Psoas muscle (tissue), 8 donors: Measurements from ENCODE around the gene MASP1. TPM values are rescaled to one million over a fixed set of nuclear protein-coding genes. Genes with fewer than 3 reads are reported as not detected.
"Not testable (repeated sequence)": the region's sequence is repeated elsewhere in the genome, so short reads cannot be mapped to it uniquely, and the experiment has no call there.

ENCODE experiments used
- ATAC-seq, 4 donors: fragments of 200-7000 bp; cut with Tn5 transposase; one replicate each; pipeline ENCODE4 v1.9.1; 2020; ENCODE audit warnings: moderate library complexity in 3 of 4, mild to moderate bottlenecking in 2 of 4
- DNase-seq, 2 donors: peaks; one replicate each; pipeline ENCODE4 v3.0.0-alpha.2; 2020
- H3K27ac ChIP-seq: fragments of 200-600 bp; one replicate; pipeline ENCODE4 v1.8.0; 2022
- H3K27me3 ChIP-seq, 3 donors: fragments of 200-600 bp in 1 of 3; one replicate each; pipeline versions ENCODE4 v1.6.1 to v1.8.0; 2013 to 2022; ENCODE audit warnings: low read length in 2 of 3, mild to moderate bottlenecking in 2 of 3, moderate library complexity in 1 of 3; ENCODE audit not compliant: insufficient read depth in 3 of 3
- H3K36me3 ChIP-seq, 2 donors: fragments of 200-600 bp in 1 of 2; one replicate each; pipeline versions ENCODE4 v1.6.1 to v1.8.0; 2013 to 2022; ENCODE audit warnings: low read depth in 1 of 2, mild to moderate bottlenecking in 1 of 2, moderate library complexity in 1 of 2; ENCODE audit not compliant: insufficient read depth in 1 of 2
- H3K4me1 ChIP-seq: fragments of 200-600 bp; one replicate; pipeline ENCODE4 v1.8.0; 2022
- H3K4me3 ChIP-seq: fragments of 200-600 bp; one replicate; pipeline ENCODE4 v1.8.0; 2022; ENCODE audit warnings: mild to moderate bottlenecking
- H3K9me3 ChIP-seq: fragments of 200-600 bp; one replicate; pipeline ENCODE4 v1.8.0; 2022
- CTCF ChIP-seq: fragments of 200-600 bp; IDR thresholded peaks from one replicate; pipeline ENCODE4 v1.8.0; 2022; ENCODE audit warnings: antibody characterized with exemption
- WGBS, 3 donors: extraction: QIAGEN DNeasy Blood & Tissue Kit; methylation state at CpG; one replicate each; pipeline versions ENCODE4 v1.1.6 to v1.1.7; 2013; 5-methylcytosine and 5-hydroxymethylcytosine counted together
- intact Hi-C, 2 donors: fragments of 100-400 bp; cut with DNase I; formaldehyde crosslinking; loops; one replicate each; pipeline versions ENCODE4 v1.11.0 to v1.14.2; 2022
- polyA plus RNA-seq, 3 donors: library from polyadenylated mRNA; stranded (reverse); fragments of 200-250 nt; gene quantifications; one replicate each; pipeline ENCODE4 v1.2.3, GENCODE V29; 2013
- total RNA-seq, 4 donors: library from RNA; stranded (reverse); fragmentation: NEBNext Ultra II Directional in 2 of 4; extraction: Animal tissue kit (Norgen Biotek cat#: 25700) in 2 of 4; gene quantifications; one replicate each; pipeline versions ENCODE4 v1.2.1 to v1.2.4, GENCODE V29; 2021 to 2023
- donor health status: healthy with polysubstance abuse.
- donor health status: DM: no; HTN: no; CAD: no; lungs with moderate emphysema.
- donor health status: Bipolar disorder and iron deficiency.
- donor health status: healthy.
- donor health status: DM: yes; HTN: yes; CAD: no.
- donor health status: DM: no; HTN: no; CAD: no.
- donor health status: DM: no; HTN: no; CAD: no.
- donor health status: DM: yes; HTN: yes; CAD: no.

MASP1 gene
- total and polyA plus RNA-seq, 7 donors: 0.66 to 8.1 (median 4.2) TPM

GRCh38 chr3:187243933-187244524 lies 47.5 kb downstream of the MASP1 start:
- peak in 1 of 2 donors; percentile 19 for DNase-seq
- 44 to 66% (median 46%) methylated on average over 2 of the region's 2 CpGs for WGBS, 3 donors

GRCh38 chr3:187242900-187243299 lies 48.6 kb downstream of the MASP1 start:
- TF ChIP-seq CTCF: no peak

More at GRCh38 chr3:187243933-187244524, 47.5 kb downstream of the MASP1 start:
- no peak overlapping the region for H3K27ac ChIP-seq
- no peaks in the 10 kb centered on the region for H3K36me3 ChIP-seq
- H3K9me3 ChIP-seq: no peaks in the 10 kb centered on the region
- no peak overlapping the region for H3K4me3 ChIP-seq
- no peak for TF ChIP-seq CTCF
- H3K4me1 ChIP-seq: no peaks in the 10 kb centered on the region
- intact Hi-C loops: no loop called here
- H3K27me3 ChIP-seq: no peaks in the 10 kb centered on the region
- peak in 2 of 4 donors; percentile 50 to 59 for ATAC-seq

GRCh38 chr3:187242435-187242834 lies 49.1 kb downstream of the MASP1 start:
- 80 to 92% (median 90%) methylated on average over 5 of the region's 5 CpGs for WGBS, 3 donors
- no peak for TF ChIP-seq CTCF
- intact Hi-C loops: no loop called here
- Histone ChIP-seq H3K4me3 (no peak overlapping the region), H3K27ac (no peak overlapping the region), H3K9me3 (no peaks in the 10 kb centered on the region), H3K36me3 (no peaks in the 10 kb centered on the region), H3K27me3 (no peaks in the 10 kb centered on the region), H3K4me1 (no peaks in the 10 kb centered on the region)
- no peak for ATAC-seq
- DNase-seq: no peak

More at GRCh38 chr3:187242900-187243299, 48.6 kb downstream of the MASP1 start:
- DNase-seq (no peak), ATAC-seq (no peak)
- Histone ChIP-seq H3K27ac (no peak overlapping the region), H3K27me3 (no peaks in the 10 kb centered on the region), H3K4me1 (no peaks in the 10 kb centered on the region), H3K9me3 (no peaks in the 10 kb centered on the region), H3K36me3 (no peaks in the 10 kb centered on the region), H3K4me3 (no peak overlapping the region)
- intact Hi-C loops: no loop called here
- WGBS, 3 donors: 94 to 96% (median 95%) methylated on average over 4 of the region's 4 CpGs

GRCh38 chr3:187238835-187239234 lies 52.7 kb downstream of the MASP1 start:
- H3K27ac ChIP-seq, H3K27me3 ChIP-seq, H3K9me3 ChIP-seq, DNase-seq, H3K4me3 ChIP-seq, H3K4me1 ChIP-seq, intact Hi-C loops, ATAC-seq, H3K36me3 ChIP-seq: not testable (repeated sequence)
- WGBS, 3 donors: 81 to 98% (median 93%) methylated on average over 4 of the region's 4 CpGs

GRCh38 chr3:187238239-187238638 lies 53.3 kb downstream of the MASP1 start:
- 79 to 93% (median 91%) methylated on average over 1 of the region's 1 CpG for WGBS, 3 donors
- no peak for ATAC-seq
- DNase-seq: no peak
- intact Hi-C loops: no loop called here
- no peak for TF ChIP-seq CTCF
- Histone ChIP-seq H3K4me1 (no peaks in the 10 kb centered on the region), H3K36me3 (no peaks in the 10 kb centered on the region), H3K27ac (no peak overlapping the region), H3K27me3 (no peaks in the 10 kb centered on the region), H3K4me3 (no peak overlapping the region), H3K9me3 (no peaks in the 10 kb centered on the region)
